ENCODE results near the gene CNTFR.

DNA sequence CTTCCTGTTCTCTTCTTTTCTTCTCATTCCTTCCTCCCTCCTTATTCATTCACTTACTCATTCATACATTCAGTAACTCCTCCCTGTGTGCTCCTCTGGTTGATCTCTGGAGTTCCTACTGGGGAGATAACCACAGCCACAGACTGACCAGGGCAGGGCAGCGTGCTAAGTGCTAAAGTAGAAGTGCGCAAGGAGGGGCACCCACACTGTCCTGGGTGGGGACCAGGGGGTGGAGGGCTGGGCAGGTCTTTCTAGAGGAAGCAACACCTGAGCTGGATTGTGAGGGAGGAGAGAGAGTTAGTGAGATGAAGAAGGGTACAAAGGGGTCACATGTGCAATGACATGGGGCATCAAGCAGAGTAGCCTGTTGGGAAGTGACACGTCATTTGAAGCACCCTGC lies 80.6 kb downstream of the CNTFR start:
- TF ChIP-seq, protein P1, sequence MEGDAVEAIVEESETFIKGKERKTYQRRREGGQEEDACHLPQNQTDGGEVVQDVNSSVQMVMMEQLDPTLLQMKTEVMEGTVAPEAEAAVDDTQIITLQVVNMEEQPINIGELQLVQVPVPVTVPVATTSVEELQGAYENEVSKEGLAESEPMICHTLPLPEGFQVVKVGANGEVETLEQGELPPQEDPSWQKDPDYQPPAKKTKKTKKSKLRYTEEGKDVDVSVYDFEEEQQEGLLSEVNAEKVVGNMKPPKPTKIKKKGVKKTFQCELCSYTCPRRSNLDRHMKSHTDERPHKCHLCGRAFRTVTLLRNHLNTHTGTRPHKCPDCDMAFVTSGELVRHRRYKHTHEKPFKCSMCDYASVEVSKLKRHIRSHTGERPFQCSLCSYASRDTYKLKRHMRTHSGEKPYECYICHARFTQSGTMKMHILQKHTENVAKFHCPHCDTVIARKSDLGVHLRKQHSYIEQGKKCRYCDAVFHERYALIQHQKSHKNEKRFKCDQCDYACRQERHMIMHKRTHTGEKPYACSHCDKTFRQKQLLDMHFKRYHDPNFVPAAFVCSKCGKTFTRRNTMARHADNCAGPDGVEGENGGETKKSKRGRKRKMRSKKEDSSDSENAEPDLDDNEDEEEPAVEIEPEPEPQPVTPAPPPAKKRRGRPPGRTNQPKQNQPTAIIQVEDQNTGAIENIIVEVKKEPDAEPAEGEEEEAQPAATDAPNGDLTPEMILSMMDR (IDR thresholded peaks at IDR 0.05), result no peak
- no peak for TF ChIP-seq POLR2A (IDR thresholded peaks at IDR 0.05)
- no peak for TF ChIP-seq POLR2AphosphoS5 (IDR thresholded peaks at IDR 0.05)
